K562 (cell line): ENCODE results near the gene PRDM16. TPM values are rescaled to one million over a fixed set of nuclear protein-coding genes. Genes with fewer than 3 reads are reported as not detected.

Experiments used
- ATAC-seq: fragments of 200-7000 bp; cut with Tn5 transposase; 3 replicates; pipeline ENCODE4 v1.9.1; 2020; ENCODE audit warnings: moderate library complexity
- BruUV-seq: library from RNA; stranded (reverse); fragments of 400-500 nt; replicated peaks from 2 replicates; lab custom pipeline; 2021; lab: Mats Ljungman, UMichigan
- CTCF ChIA-PET: fragments of 300-600 bp; formaldehyde crosslinking; extraction: SDS; loops from one replicate; lab custom pipeline; 2021; ENCODE audit warnings: low intra/inter-chr PET ratio; lab: Yijun Ruan, JAX
- POLR2A ChIA-PET: fragments of 300-600, 350-650 bp; sonication (Branson Sonifier 250); formaldehyde crosslinking; extraction: SDS; loops from one replicate; lab custom pipeline; 2021; ENCODE audit warnings: antibody characterized with exemption, inconsistent platforms; lab: Yijun Ruan, JAX
- DNase-seq, 4 experiments: peaks; one replicate each; pipeline versions ENCODE4 v3.0.0 to v3.0.0-alpha.2; 2011 to 2018; ENCODE audit warnings: low spot score in 3 of 4, mixed read lengths in 3 of 4; ENCODE audit errors: extremely low read depth in 1 of 4
- FAIRE-seq: peaks from 2 replicates; lab custom pipeline; 2011; peaks lifted over from hg19 to GRCh38; lab: Jason Lieb, UNC
- H2AFZ ChIP-seq: 2 replicates; pipeline ENCODE4 v1.6.0; 2011; ENCODE audit warnings: low read depth, low read length, control low read depth, inconsistent platforms
- H3K27ac ChIP-seq: fragments of 200-600 bp; 3 replicates; pipeline ENCODE4 v1.8.0; 2011; ENCODE audit warnings: low read depth, mild to moderate bottlenecking, control low read depth, inconsistent platforms, low read length, moderate library complexity, mixed read lengths; ENCODE audit errors: extremely low read depth
- H3K27me3 ChIP-seq, 2 experiments: fragments of 300-600 bp in 1 of 2; 2 replicates in 1 of 2; 3 replicates in 1 of 2; pipeline versions ENCODE4 v1.6.0 to v1.8.0; 2011; ENCODE audit warnings: inconsistent platforms in 2 of 2, low read length in 2 of 2, mild to moderate bottlenecking in 1 of 2, mixed read lengths in 1 of 2, moderate library complexity in 1 of 2; ENCODE audit not compliant: control insufficient read depth in 2 of 2, insufficient read depth in 2 of 2
- H3K36me3 ChIP-seq: fragments of 300-600 bp; 3 replicates; pipeline ENCODE4 v1.8.0; 2011; ENCODE audit warnings: mild to moderate bottlenecking, low read length, inconsistent platforms; ENCODE audit not compliant: control insufficient read depth, insufficient read depth
- H3K4me1 ChIP-seq, 2 experiments: fragments of 200-600 bp in 1 of 2; replicated peaks in 1 of 2; 2 replicates in 1 of 2; 3 replicates in 1 of 2; pipeline versions ENCODE4 v1.5.1 to v1.8.0; 2011; ENCODE audit warnings: inconsistent platforms in 2 of 2, low read length in 2 of 2, mild to moderate bottlenecking in 1 of 2, mixed read lengths in 1 of 2, moderate library complexity in 1 of 2; ENCODE audit not compliant: control insufficient read depth in 2 of 2, insufficient read depth in 2 of 2
- H3K4me2 ChIP-seq: 2 replicates; pipeline ENCODE4 v1.6.1; 2011; ENCODE audit warnings: low read length, control low read depth, inconsistent platforms, mixed read lengths; ENCODE audit not compliant: insufficient read depth
- H3K4me3 ChIP-seq: fragments of 200-600 bp; sonication (generic), shearing (Covaris generic); 2 replicates; pipeline ENCODE4 v1.5.1; 2016; ENCODE audit warnings: control low read depth, inconsistent platforms
- H3K79me2 ChIP-seq: fragments of 200-600 bp; 3 replicates; pipeline ENCODE4 v1.8.0; 2011; ENCODE audit warnings: low read length, inconsistent platforms; ENCODE audit not compliant: control insufficient read depth, insufficient read depth
- H3K9ac ChIP-seq, 2 experiments: 2 replicates each; pipeline versions ENCODE4 v1.6.0 to v1.6.1; 2011; ENCODE audit warnings: low read depth in 2 of 2, low read length in 2 of 2, control low read depth in 1 of 2, inconsistent platforms in 1 of 2, mild to moderate bottlenecking in 1 of 2, mixed read lengths in 1 of 2; ENCODE audit not compliant: insufficient read depth in 1 of 2
- H3K9me1 ChIP-seq: one replicate; pipeline ENCODE4 v1.6.0; 2011; ENCODE audit warnings: inconsistent platforms, mild to moderate bottlenecking, low read length, moderate library complexity; ENCODE audit not compliant: control insufficient read depth, insufficient read depth
- H3K9me3 ChIP-seq: replicated peaks from 2 replicates; pipeline ENCODE4 v1.5.1; 2011; ENCODE audit warnings: low read depth, low read length, inconsistent platforms; ENCODE audit not compliant: control insufficient read depth, insufficient read depth
- H4K20me1 ChIP-seq: replicated peaks from 2 replicates; pipeline ENCODE4 v1.6.1; 2011; ENCODE audit warnings: low read length, inconsistent platforms, mixed read lengths; ENCODE audit not compliant: control insufficient read depth, insufficient read depth
- CTCF ChIP-seq, 3 experiments: IDR thresholded peaks in 2 of 3; conservative IDR thresholded peaks in 1 of 3; 2 replicates each; pipeline ENCODE4 v1.5.1; 2011 to 2012; ENCODE audit warnings: low read length in 3 of 3, mild to moderate bottlenecking in 3 of 3, control low read depth in 2 of 3, improper control_type of control experiment in 1 of 3, inconsistent platforms in 1 of 3, low read depth in 1 of 3, mixed read lengths in 1 of 3, moderate library complexity in 1 of 3; ENCODE audit not compliant: insufficient read depth in 2 of 3
- ELF2 ChIP-seq: fragments of 250-450 bp; sonication (Bioruptor Pico); IDR thresholded peaks from 2 replicates; pipeline ENCODE4 v1.5.0; 2021; ENCODE audit warnings: mild to moderate bottlenecking
- GTF2F1 ChIP-seq: IDR thresholded peaks from 2 replicates; pipeline ENCODE4 v1.6.1; 2011; ENCODE audit warnings: low read depth, low read length, improper control_type of control experiment
- MLX ChIP-seq, 2 experiments: fragments of 450-650 bp in 1 of 2; sonication (generic) in 1 of 2; formaldehyde crosslinking; conservative IDR thresholded peaks; 2 replicates each; pipeline versions ENCODE4 v1.4.0 to v1.8.1; 2020 to 2022; ENCODE audit warnings: mild to moderate bottlenecking in 1 of 2, missing genetic modification reagents in 1 of 2
- MXI1 ChIP-seq: IDR thresholded peaks from 2 replicates; pipeline ENCODE4 v1.6.1; 2011; ENCODE audit warnings: low read depth, mild to moderate bottlenecking, improper control_type of control experiment, low read length
- NKRF ChIP-seq: fragments of 450-650 bp; IDR thresholded peaks from 2 replicates; pipeline ENCODE4 v1.6.1; 2016; ENCODE audit warnings: borderline replicate concordance
- SREBF1 ChIP-seq: fragments of 150-350 bp; IDR thresholded peaks from 2 replicates; pipeline ENCODE4 v1.6.1; 2014; ENCODE audit warnings: antibody characterized with exemption, low read depth, low read length, borderline replicate concordance
- STAG1 ChIP-seq: sonication (generic); formaldehyde crosslinking; IDR thresholded peaks from 2 replicates; pipeline ENCODE4 v1.5.0; 2020; ENCODE audit warnings: missing genetic modification reagents, borderline replicate concordance
- ZBTB8A ChIP-seq: fragments of 450-650 bp; IDR thresholded peaks from 2 replicates; pipeline ENCODE4 v1.6.1; 2018; ENCODE audit warnings: mild to moderate bottlenecking, moderate library complexity; ENCODE audit not compliant: partially characterized antibody
- ZBTB9 ChIP-seq: fragments of 450-650 bp; formaldehyde crosslinking; IDR thresholded peaks from 2 replicates; pipeline ENCODE4 v1.4.0; 2020; ENCODE audit warnings: mild to moderate bottlenecking, moderate library complexity
- ZNF586 ChIP-seq: fragments of 450-650 bp; formaldehyde crosslinking; conservative IDR thresholded peaks from 2 replicates; pipeline ENCODE4 v1.4.0; 2020; ENCODE audit warnings: mild to moderate bottlenecking, moderate library complexity
- ZNF764 ChIP-seq: fragments of 250-450 bp; sonication (Bioruptor Pico); IDR thresholded peaks from 2 replicates; pipeline ENCODE4 v1.4.0; 2020; ENCODE audit warnings: low read depth, mild to moderate bottlenecking, moderate library complexity
- WGBS: fragments of 100-300 bp; shearing (Covaris generic); methylation state at CpG from one replicate; pipeline ENCODE4 v1.1.6; 2016; ENCODE audit warnings: low coverage, mixed read lengths; ENCODE audit not compliant: insufficient coverage; ENCODE audit errors: missing lambda C conversion rate; 5-methylcytosine and 5-hydroxymethylcytosine counted together
- in situ Hi-C: fragments of 300-500 bp; cut with MboI; formaldehyde crosslinking; loops from 4 replicates; pipeline ENCODE4 v1.15.0; 2018; ENCODE audit warnings: inconsistent platforms, mixed read lengths
- intact Hi-C: fragments of 100-400 bp; cut with micrococcal nuclease; formaldehyde crosslinking; loops from 2 replicates; pipeline ENCODE4 v1.14.2; 2022
- polyA plus RNA-seq, 8 experiments: library from polyadenylated mRNA; depleted of rRNA in 4 of 8; stranded (reverse) in 5 of 8; unstranded in 3 of 8; fragments of >200 nt; fragmentation: Nextera tagmentation in 2 of 8; fragmentation: Illumina TruSeq in 1 of 8; extraction: Ambion mirVana in 2 of 8; extraction: Trizol in 1 of 8; gene quantifications; 2 replicates each; pipeline versions ENCODE4 v1.2.1 to v1.2.3, GENCODE V29; 2011 to 2014; ENCODE audit warnings: inconsistent platforms in 1 of 8, missing spikeins in 1 of 8
- total RNA-seq, 7 experiments: library from RNA; depleted of rRNA in 6 of 7; stranded (reverse); fragments of >200 nt in 6 of 7; fragmentation: Illumina TruSeq in 2 of 7; extraction: Trizol in 2 of 7; gene quantifications; 2 replicates each; pipeline versions ENCODE4 v1.2.1 to v1.2.3, GENCODE V29; 2011 to 2021; ENCODE audit warnings: low replicate concordance in 1 of 7

Gene PRDM16
- total and polyA plus RNA-seq, 9 of the 15 experiments (the other 6 are each of a cell fraction or from before 2014, with no cell fraction given): 0.10 to 0.27 TPM; not detected in 7

GRCh38 chr1:3227351-3227704, 158.3 kb downstream of the PRDM16 start:
- no TSS peak for BruUV-seq
- Histone ChIP-seq H3K4me2 (no peak overlapping the region), H3K79me2 (no peaks in the 10 kb centered on the region), H3K9me3 (no peaks in the 10 kb centered on the region), H2AFZ (no peak overlapping the region), H3K4me1 (peaks cover 0 to 3% of the 10 kb centered on the region in 2 experiments; a peak in 1 of 5 replicates), H3K9me1 (peaks cover 3% of the 10 kb centered on the region), H3K27ac (no peak overlapping the region), H3K4me3 (no peak overlapping the region), H4K20me1 (peaks cover 52% of the 10 kb centered on the region), H3K9ac (no peak overlapping the region), H3K36me3 (no peaks in the 10 kb centered on the region), H3K27me3 (peaks cover 67 to 95% of the 10 kb centered on the region in 2 experiments)
- WGBS: 3% methylated on average over 17 of the region's 17 CpGs
- ATAC-seq (no peak), FAIRE-seq (no peak), DNase-seq (no peak)
- intact Hi-C loops: no loop called here
- ChIA-PET POLR2A (interaction anchor here (0.6 to 1.4 kb wide), 4 partner anchors 10 to 298 kb away, joined by 3 to 4 read pairs (median 3); no protein-coding TSS in a partner anchor), CTCF (no interaction called here)
- in situ Hi-C loops: no loop called here
- TF ChIP-seq STAG1 (CRISPR knock-in tag) (no peak), ELF2 (CRISPR knock-in tag) (no peak), SREBF1 (no peak), MXI1 (no peak), ZBTB8A (no peak), ZBTB9 (CRISPR knock-in tag) (no peak), ZNF586 (CRISPR knock-in tag) (no peak), CTCF (IDR thresholded peaks at IDR 0.05 in 2 of 3, conservative IDR thresholded peaks at IDR 0.05 in 1 of 3; ENCODE audit: insufficient read depth in 2 of 3, low read depth in 1 of 3, low read length in 3 of 3) (no peak), NKRF (no peak), MLX (CRISPR knock-in tag; conservative IDR thresholded peaks at IDR 0.05) (no peak), GTF2F1 (no peak), ZNF764 (CRISPR knock-in tag) (no peak)
